GM10266 (cell line): ENCODE measurements around the gene PTPRN2.

Source experiments
- DNase-seq: peaks from one replicate; pipeline ENCODE4 v3.0.0; 2012; ENCODE audit errors: extremely low spot score
- TF ChIP-seq, protein P1 (sequence below): IDR thresholded peaks from 2 replicates; pipeline ENCODE4 v1.5.1; 2012; ENCODE audit warnings: mild to moderate bottlenecking, low read depth; ENCODE audit not compliant: control insufficient read depth, insufficient read depth; ENCODE audit errors: missing control alignments

The PTPRN2 gene

DNA sequence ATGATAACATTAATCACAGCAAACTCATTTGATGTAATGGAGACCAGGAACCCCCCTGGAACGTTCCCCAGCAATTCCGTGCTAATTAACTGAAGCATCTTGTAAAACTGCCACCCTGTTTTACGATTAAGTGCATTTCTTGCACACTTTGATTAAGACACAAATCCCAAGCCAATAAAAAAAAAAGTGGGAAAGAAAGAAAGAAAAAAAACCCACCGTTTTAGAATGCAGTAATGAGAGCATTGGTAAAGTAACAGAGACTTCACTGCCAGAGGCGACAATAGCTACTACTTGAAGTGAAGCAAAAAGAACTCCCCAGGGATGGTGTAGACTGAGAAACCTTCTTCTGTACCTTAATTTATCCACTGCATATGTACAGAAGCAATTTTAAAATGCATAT, 616.1 kb downstream of the PTPRN2 start:
- TF ChIP-seq, protein P1, sequence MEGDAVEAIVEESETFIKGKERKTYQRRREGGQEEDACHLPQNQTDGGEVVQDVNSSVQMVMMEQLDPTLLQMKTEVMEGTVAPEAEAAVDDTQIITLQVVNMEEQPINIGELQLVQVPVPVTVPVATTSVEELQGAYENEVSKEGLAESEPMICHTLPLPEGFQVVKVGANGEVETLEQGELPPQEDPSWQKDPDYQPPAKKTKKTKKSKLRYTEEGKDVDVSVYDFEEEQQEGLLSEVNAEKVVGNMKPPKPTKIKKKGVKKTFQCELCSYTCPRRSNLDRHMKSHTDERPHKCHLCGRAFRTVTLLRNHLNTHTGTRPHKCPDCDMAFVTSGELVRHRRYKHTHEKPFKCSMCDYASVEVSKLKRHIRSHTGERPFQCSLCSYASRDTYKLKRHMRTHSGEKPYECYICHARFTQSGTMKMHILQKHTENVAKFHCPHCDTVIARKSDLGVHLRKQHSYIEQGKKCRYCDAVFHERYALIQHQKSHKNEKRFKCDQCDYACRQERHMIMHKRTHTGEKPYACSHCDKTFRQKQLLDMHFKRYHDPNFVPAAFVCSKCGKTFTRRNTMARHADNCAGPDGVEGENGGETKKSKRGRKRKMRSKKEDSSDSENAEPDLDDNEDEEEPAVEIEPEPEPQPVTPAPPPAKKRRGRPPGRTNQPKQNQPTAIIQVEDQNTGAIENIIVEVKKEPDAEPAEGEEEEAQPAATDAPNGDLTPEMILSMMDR: no peak
- no peak for DNase-seq

DNA sequence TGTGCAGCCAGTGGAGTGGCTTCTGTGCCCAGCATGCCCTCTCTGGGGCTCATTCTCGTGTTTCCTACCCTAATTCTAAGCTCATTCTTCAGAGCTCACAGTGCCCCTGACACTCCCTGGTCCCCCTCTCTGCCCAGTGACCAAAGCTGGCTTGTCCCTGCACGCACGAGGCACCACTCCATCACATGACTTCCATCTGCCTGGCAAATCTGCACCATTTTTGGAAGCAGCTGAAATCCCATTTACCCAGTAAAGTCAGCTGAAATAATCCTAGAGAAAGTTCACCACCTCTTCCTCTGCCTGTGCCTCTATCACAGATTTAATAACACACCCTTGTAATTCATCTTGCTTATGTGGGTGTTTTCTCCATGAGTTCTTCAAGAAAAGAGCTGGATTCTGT, 616.9 kb downstream of the PTPRN2 start:
- TF ChIP-seq, protein P1: no peak
- no peak for DNase-seq

DNA sequence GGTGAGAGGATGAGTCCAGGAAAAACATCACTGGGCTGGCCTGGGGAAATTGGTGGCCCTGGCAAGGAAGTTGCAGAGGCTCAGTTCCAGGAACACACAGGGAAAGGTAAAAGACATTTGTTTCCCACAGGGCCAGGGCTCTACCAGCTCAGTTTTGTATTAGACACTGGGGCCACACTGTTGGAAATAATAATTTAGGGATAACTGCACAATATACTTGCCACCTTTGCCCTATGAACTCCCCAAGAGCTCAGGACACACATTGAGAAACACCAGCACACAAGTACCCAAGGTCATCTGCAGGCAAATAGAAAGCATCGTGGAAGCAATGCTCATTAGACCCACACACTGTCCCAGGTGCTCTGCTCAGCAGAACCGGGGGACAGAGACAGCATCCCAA, 617.6 kb downstream of the PTPRN2 start:
- DNase-seq: no peak
- TF ChIP-seq, protein P1: no peak

DNA sequence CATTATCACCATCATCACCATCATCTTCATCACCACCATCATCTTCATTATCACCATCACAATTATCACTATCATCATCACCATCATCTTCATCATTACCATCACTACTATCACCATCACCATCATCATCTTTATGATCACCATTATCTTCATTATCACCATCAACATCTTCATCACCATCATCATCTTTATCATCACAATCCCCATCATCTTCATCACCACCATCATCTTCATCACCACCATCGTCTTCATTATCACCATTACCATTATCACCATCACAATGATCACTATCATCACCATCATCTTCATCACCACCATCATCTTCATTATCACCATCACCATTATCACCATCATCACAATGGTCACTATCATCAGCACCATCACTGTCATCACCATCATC, 621.1 kb downstream of the PTPRN2 start:
- DNase-seq: no peak
- TF ChIP-seq, protein P1: no peak

DNA sequence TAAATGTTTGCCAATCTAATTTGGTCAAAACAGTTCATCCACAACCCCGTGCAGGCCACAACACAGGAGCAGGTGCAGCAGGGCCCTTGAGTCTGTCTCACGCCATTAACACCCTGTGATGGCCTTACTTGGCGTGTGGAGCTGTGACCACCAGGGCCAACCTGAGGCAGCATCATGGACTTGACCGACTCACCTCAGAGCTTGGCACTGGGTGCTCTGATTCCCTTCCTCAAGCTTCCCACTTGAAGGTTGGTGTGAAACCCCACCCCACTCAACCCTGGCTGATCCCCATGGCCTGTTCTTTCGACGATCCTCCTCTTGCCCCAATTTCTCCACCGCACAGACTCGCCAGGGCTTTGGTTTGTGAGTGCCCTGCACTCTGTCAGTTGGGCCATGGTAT, 623.1 kb downstream of the PTPRN2 start:
- no peak for DNase-seq
- TF ChIP-seq, protein P1: no peak

DNA sequence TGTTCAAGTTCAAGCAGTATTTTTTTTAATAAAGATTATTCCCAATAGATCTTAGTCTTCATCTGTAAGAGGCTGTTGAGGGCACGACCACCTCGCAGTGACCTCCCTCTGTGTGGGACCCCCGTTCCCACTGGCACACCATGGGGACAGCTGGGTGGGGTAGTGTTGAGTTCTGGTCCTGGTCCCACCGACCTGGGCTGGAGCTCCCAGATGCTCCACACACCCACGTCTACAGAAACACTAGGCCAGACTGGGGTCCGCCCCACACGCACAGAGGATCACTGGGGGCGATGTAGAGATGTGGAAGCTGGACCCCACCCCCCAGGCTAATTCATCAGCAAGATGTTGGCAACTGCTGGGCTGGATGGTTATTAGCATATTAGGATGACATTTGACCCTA, 623.6 kb downstream of the PTPRN2 start:
- DNase-seq: no peak
- TF ChIP-seq, protein P1: no peak

DNA sequence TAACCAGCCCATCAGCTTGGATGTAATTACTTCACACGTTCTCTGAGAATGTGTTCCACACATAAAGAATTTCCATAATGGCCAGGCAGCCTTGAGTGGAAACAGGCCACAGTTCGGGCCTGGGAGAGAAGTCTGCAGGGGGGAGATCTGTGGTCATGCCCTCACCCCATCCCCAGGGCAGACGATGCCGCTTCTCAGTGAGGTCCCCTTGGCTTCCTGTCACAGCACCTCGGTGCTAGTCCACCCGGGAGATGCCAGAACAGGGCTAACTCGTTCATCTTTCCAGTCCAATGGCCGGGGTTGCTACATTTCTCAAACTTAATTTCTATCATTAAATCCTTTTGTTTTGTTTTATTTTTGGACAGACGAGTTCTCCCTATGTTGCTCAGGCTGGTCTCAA, 624.1 kb downstream of the PTPRN2 start:
- TF ChIP-seq, protein P1: no peak
- no peak for DNase-seq
